ENCODE measurements around the gene PITX1.
A peak's percentile ranks its signal among the peaks of the same experiment; 100 is the strongest.
"Not testable (repeated sequence)": the region's sequence is repeated elsewhere in the genome, so short reads cannot be mapped to it uniquely, and the experiment has no call there.

Gene PITX1

DNA sequence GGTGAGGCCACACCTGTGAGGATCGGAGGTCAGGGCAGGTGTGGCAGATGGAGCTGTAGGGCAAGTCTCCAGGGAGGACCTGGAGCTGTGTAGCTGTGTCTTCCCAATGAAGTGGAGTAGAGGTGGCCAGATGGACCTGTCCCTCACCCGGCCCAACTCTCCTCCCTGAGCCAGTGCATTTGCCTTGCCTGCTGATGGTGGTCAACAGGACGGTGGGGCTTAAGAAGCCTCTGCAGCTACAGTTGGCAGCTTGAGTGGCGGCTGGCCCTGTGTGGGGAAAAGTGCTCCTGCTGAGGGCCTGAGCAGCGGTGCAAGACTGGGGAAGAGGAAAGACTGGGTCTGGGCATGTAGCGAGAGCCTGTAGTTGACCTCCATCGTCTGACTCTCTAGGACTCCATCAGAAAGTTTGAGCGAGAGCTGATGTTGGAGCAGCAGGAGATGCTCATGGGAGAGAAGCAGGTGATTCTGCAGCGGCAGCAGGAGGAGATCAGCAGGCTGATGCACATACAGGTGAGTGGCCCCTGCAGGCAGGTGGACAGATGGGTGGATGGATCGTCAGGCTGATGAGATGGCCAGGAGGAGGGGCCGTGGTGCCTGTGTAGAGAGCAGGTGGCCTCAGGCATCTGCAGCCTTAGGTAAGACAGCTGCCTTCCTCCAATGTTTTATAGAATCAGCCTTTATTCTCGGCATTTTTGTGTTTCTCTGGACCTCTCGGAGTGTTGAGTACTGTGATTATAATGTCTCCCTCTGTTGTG lies 24.9 kb downstream of the PITX1 start:
- no peak for DNase-seq

DNA sequence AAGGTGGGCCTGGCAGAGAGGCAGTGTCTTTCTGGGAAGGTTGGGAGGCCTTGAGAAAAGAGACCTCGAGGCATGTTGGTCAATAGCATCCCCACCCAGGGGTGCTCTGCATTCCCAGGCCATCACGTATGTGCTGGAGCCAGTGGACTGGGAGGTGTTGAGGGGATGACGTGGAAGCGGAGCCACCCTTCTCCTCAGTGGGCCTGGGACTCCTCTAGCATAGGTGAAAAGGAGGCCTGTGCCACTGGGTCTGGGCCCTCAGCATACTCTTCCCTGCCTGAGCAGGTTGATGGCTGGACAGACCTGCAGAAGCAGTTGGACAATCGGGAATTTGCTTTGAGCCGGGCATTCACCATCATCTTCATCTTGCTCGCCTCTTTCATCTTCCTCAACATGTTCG lies 25.5 kb downstream of the PITX1 start:
- DNase-seq = no peak

DNA sequence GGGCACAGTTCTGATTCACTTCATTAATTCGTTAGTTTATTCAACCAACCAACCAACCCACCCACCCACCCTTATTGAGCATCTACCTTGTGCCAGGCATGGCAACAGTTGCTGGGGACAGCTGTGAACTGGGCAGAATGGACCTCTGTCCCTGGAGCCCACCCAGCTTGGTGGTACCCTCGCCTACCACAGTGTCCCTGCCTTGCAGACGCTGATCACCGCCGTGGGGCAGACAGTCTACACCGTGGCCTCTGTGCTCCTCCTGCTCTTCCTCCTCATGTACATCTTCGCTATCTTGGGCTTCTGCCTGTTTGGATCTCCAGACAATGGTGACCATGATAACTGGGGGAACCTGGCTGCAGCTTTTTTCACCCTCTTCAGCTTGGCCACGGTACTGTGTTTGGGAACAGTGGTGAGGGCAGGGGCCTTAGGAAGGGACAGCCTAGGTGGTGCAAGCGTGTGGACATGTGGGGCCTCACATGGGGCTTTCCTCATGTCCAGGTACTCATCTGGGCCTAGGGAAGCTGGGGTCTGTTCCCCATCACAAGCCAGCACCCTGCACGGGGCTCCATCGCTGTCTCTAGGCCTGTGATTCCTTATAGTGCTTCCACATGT lies 26.2 kb downstream of the PITX1 start:
- DNase-seq = no peak

DNA sequence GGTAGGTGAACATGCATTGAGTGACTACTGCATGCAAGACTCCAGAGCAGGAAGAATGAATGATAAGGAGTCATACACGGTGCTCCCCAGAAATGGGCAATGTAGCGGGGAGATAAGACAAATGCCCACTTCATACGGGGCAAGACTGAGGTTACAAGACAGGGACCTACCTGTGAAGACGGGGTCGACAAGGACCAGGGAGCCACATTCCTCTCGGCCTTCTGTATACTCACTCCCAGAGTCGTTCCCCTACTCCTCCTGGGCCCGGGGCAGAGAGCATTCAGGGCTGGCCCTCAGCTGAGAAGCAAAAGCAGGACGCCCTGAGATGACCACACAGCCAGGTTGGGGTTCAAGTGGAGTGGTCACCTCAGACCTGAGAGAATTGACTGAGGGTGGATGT lies 26.7 kb downstream of the PITX1 start:
- DNase-seq = no peak

DNA sequence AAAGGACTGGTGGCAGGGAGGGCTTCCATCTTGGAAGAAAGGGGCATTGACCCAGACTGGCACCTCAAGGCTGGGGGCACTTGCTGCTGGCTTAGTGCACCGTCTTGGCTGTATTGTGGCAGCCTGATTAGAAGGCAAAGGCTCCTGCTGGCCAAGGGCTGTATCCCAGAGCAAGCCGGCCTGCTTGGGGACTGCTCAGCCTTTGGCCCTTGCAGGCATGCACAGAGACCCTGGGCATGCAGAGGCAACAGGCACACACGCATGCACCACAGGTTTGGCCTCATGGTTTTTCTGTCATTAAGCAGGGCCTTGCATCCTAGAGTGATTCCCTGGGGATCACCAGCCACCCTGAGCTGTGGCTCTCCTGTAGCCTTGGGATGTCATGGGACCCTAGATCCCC lies 29.0 kb downstream of the PITX1 start:
- no peak for DNase-seq

GRCh38 chr5:135004376-135004775 lies 29.7 kb downstream of the PITX1 start:
- no peak for DNase-seq

DNA sequence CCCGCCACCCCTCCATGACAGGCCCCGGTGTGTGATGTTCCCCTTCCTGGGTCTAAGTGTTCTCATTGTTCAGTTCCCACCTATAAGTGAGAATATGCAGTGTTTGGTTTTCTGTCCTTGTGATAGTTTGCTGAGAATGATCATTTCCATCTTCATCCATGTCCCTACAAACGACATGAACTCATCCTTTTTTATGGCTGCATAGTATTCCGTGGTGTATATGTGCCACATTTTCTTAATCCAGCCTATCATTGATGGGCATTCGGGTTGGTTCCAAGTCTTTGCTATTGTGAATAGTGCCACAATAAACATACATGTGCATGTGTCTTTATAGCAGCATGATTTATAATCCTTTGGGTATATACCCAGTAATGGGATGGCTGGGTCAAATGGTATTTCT lies 36.0 kb downstream of the PITX1 start:
- not testable (repeated sequence) for DNase-seq

DNA sequence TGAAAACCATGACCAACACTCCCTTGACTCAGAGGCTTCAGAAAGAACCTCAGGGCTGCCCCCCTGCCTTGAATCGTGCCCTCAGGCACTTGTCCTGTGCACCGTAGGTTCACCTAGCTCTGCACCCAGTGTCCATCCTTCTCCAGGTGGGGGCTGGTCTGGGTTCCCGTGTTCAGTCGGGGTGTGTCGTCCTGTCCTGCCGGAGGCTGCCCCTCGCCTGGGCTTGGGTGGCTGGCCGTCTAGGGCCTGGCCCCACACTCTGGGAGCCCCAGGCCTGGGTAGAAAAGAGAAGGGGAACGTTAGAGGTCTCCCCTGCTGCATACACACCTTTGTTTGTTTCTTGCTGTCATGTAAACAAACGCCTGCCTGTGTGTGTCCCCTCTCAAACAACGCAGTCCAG lies 37.0 kb downstream of the PITX1 start:
- DNase-seq = no peak

DNA sequence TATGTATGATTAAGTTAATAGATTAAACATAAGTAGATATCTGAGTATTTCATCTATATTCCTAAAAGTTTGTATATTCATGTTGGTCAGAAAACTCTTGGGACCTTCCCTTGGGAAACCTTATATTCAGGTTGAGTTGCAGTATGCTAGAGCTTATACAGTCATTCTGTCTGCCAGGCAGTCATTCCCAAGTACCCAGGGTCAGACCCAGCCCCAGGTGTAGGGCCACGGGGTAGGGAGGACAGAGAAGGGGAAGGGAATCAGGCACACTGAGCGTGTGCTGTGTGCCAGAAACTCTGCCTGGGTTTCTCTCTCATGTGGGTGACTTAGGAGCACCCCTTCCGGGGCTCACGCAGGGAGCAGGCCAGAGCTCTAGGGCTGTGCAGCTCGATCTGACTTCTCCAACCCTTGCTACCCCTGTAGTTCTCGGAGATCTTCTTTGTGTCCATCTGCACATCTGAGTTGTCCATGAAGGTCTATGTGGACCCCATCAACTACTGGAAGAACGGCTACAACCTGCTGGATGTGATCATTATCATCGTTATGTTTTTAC lies 38.1 kb downstream of the PITX1 start:
- no peak for DNase-seq

GRCh38 chr5:134994560-134995156 lies 39.4 kb downstream of the PITX1 start:
- peak; percentile 8 to 19 for DNase-seq

DNA sequence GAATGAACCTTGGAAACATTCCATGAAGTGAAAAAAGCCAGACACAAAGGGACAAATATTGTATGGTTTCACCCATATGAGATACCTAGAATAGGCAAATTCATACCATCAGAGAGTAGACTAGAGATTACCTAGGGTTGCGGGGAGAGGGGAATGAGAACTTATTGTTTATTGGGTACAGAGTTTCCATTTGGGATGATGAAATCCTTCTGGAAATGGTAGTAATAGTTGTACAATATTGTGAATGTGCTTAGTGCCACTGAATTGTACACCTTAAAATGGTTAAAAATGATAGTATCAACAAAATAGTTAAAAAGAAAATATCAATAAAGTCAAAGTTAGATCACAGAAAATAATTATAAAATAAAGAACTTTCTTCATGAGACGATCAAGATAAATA lies 40.9 kb downstream of the PITX1 start:
- DNase-seq = no peak

- no peak for DNase-seq
These were observed 41.9 kb downstream of the PITX1 start for GRCh38 chr5:134992148-134992547.

DNA sequence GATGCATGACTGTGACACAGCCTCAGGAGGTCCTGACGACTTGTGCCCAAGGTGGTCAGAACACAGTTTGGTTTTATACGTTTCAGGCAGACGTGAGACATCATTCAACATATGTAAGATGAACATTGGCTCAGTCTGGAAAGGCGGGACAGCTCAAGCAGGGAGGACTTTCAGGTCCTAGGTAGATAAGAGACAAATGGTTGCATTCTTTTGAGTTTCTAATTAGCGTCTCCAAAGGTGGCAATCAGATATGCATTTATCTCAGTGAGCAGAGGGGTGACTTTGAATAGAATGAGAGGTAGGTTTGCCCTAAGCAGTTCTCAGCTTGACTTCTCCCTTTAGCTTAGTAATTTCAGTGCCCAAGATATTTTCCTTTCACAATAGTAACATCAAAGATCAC lies 43.8 kb downstream of the PITX1 start:
- not testable (repeated sequence) for DNase-seq

- no peak for DNase-seq
These were observed 44.7 kb downstream of the PITX1 start for GRCh38 chr5:134989266-134989830.

GRCh38 chr5:134982230-134982629 lies 51.8 kb downstream of the PITX1 start:
- DNase-seq = no peak

- no peak for DNase-seq
These were observed 54.6 kb downstream of the PITX1 start for GRCh38 chr5:134979416-134979815.

Data from inflammatory macrophage (primary cell).